Kidney epithelial cell (primary cell): ENCODE measurements around the gene TMEM231. TPM values are rescaled to one million over a fixed set of nuclear protein-coding genes. Genes with fewer than 3 reads are reported as not detected.

Source experiments
- DNase-seq: peaks from one replicate; pipeline ENCODE4 v3.0.0-alpha.2; 2010; ENCODE audit warnings: low read depth
- H3K27me3 ChIP-seq: 2 replicates; pipeline ENCODE4 v1.6.0; 2011; ENCODE audit warnings: low read length; ENCODE audit not compliant: control insufficient read depth, insufficient read depth
- H3K36me3 ChIP-seq: 2 replicates; pipeline ENCODE4 v1.5.1; 2011; ENCODE audit warnings: low read length; ENCODE audit not compliant: control insufficient read depth, insufficient read depth
- H3K4me3 ChIP-seq: 2 replicates; pipeline ENCODE4 v1.5.1; 2011; ENCODE audit warnings: low read depth, mild to moderate bottlenecking, control low read depth, low read length
- CTCF ChIP-seq: IDR thresholded peaks from 2 replicates; pipeline ENCODE4 v1.5.1; 2011; ENCODE audit warnings: mild to moderate bottlenecking, moderate library complexity, low read length, control low read depth, inconsistent platforms; ENCODE audit not compliant: insufficient read depth, poor library complexity, severe bottlenecking
- total RNA-seq: library from RNA; depleted of rRNA; stranded (reverse); fragments of >200 nt; gene quantifications from 2 replicates; pipeline ENCODE4 v1.2.3, GENCODE V29; 2015

Gene TMEM231
- total RNA-seq, 1 donor from 2014 or later: 16.0 TPM

GRCh38 chr16:75570396-75571065 is 14.5 kb upstream of the TMEM231 start:
- DNase-seq: no peak
- Histone ChIP-seq H3K4me3 (no peak overlapping the region), H3K36me3 (no peaks in the 10 kb centered on the region), H3K27me3 (no peaks in the 10 kb centered on the region)
- TF ChIP-seq CTCF: no peak

- H3K4me3 ChIP-seq: no peak overlapping the region
- DNase-seq: no peak
- no peaks in the 10 kb centered on the region for H3K27me3 ChIP-seq
- TF ChIP-seq CTCF: no peak
- no peaks in the 10 kb centered on the region for H3K36me3 ChIP-seq
These were observed 11.9 kb upstream of the TMEM231 start for GRCh38 chr16:75567911-75568310.

- no peak for TF ChIP-seq CTCF
- Histone ChIP-seq H3K27me3 (no peaks in the 10 kb centered on the region), H3K4me3 (peak overlapping the region; percentile 69), H3K36me3 (no peaks in the 10 kb centered on the region)
- DNase-seq: no peak
These were observed 10.8 kb upstream of the TMEM231 start for GRCh38 chr16:75566758-75567255.

GRCh38 chr16:75566040-75566757 is 10.1 kb upstream of the TMEM231 start, which contains the start of gene GABARAPL2:
Gene GABARAPL2, plus strand, starts transcription at chr16:75566379. Its CDS starts 108 bp downstream, at chr16:75566487.
- Histone ChIP-seq H3K36me3 (no peaks in the 10 kb centered on the region), H3K4me3 (peak within 1 kb of the TSS; percentile 69), H3K27me3 (no peaks in the 10 kb centered on the region)
- TF ChIP-seq CTCF: no peak
- DNase-seq: peak; percentile 23

- TF ChIP-seq CTCF: no peak
- Histone ChIP-seq H3K27me3 (no peaks in the 10 kb centered on the region), H3K4me3 (peak overlapping the region; percentile 69), H3K36me3 (no peaks in the 10 kb centered on the region)
- DNase-seq: no peak
These were observed 9.6 kb upstream of the TMEM231 start for GRCh38 chr16:75565640-75566039.
